Smooth muscle cell (in vitro differentiated cells): Measurements from ENCODE around the gene DDX54. TPM values are rescaled to one million over a fixed set of nuclear protein-coding genes. Genes with fewer than 3 reads are reported as not detected.

Source experiments
- DNase-seq: peaks from one replicate; lab custom pipeline; 2025; ENCODE audit not compliant: unreplicated experiment; lab: John Stamatoyannopoulos, UW
- H2AFZ ChIP-seq: fragments of 200-600 bp; sonication (generic); 2 replicates; pipeline ENCODE4 v1.6.0; 2016; ENCODE audit warnings: antibody characterized with exemption, low read depth, mild to moderate bottlenecking
- H3F3A ChIP-seq: fragments of 200-600 bp; sonication (generic); 2 replicates; pipeline ENCODE4 v1.6.0; 2017; ENCODE audit warnings: antibody characterized with exemption, low read depth
- H3K27ac ChIP-seq: fragments of 200-600 bp; sonication (generic); 2 replicates; pipeline ENCODE4 v1.5.1; 2016; ENCODE audit warnings: low read depth, mild to moderate bottlenecking
- H3K27me3 ChIP-seq: fragments of 200-600 bp; sonication (generic); 2 replicates; pipeline ENCODE4 v1.6.1; 2016; ENCODE audit warnings: low read depth, mild to moderate bottlenecking
- H3K36me3 ChIP-seq: fragments of 200-600 bp; sonication (generic); 2 replicates; pipeline ENCODE4 v1.5.1; 2016; ENCODE audit warnings: low read depth
- H3K4me1 ChIP-seq: fragments of 200-600 bp; sonication (generic); 2 replicates; pipeline ENCODE4 v1.5.1; 2016; ENCODE audit warnings: low read depth
- H3K4me2 ChIP-seq: fragments of 200-600 bp; sonication (generic); 2 replicates; pipeline ENCODE4 v1.6.0; 2016; ENCODE audit warnings: mild to moderate bottlenecking
- H3K4me3 ChIP-seq: fragments of 200-600 bp; sonication (generic); 2 replicates; pipeline ENCODE4 v1.5.1; 2016; ENCODE audit warnings: mild to moderate bottlenecking
- H3K79me2 ChIP-seq: fragments of 200-600 bp; sonication (generic); 2 replicates; pipeline ENCODE4 v1.6.0; 2016; ENCODE audit warnings: low read depth, mild to moderate bottlenecking
- H3K9ac ChIP-seq: fragments of 200-600 bp; sonication (generic); 2 replicates; pipeline ENCODE4 v1.6.0; 2016; ENCODE audit warnings: low read depth
- H3K9me3 ChIP-seq: fragments of 200-600 bp; sonication (generic); replicated peaks from 2 replicates; pipeline ENCODE4 v1.5.1; 2016; ENCODE audit warnings: low read depth
- H4K20me1 ChIP-seq: fragments of 200-600 bp; sonication (generic); 2 replicates; pipeline ENCODE4 v1.6.0; 2016; ENCODE audit warnings: low read depth
- CTCF ChIP-seq: fragments of 200-600 bp; sonication (generic); IDR thresholded peaks from 2 replicates; pipeline ENCODE4 v1.5.1; 2017; ENCODE audit warnings: borderline replicate concordance, mild to moderate bottlenecking, antibody characterized with exemption; ENCODE audit not compliant: insufficient read depth, poor library complexity, severe bottlenecking
- WGBS: methylation state at CpG from one replicate; pipeline ENCODE4 v1.1.7; 2016; ENCODE audit warnings: low lambda C conversion rate; 5-methylcytosine and 5-hydroxymethylcytosine counted together
- polyA plus RNA-seq: library from polyadenylated mRNA; unstranded; fragments of >200 nt; fragmentation: Nextera tagmentation; extraction: Ambion mirVana; gene quantifications from 2 replicates; pipeline ENCODE4 v1.2.1, GENCODE V29; 2016
- total RNA-seq: library from RNA; depleted of rRNA; stranded (reverse); fragments of >200 nt; gene quantifications from 2 replicates; pipeline ENCODE4 v1.2.3, GENCODE V29; 2014

Gene DDX54
- total and polyA plus RNA-seq, 2 experiments from 2014 or later: 19.3 to 28.3 TPM

GRCh38 chr12:113171543-113171942 is 13.7 kb downstream of the DDX54 start:
- 97% methylated on average over 9 of the region's 9 CpGs for WGBS
- no peak for DNase-seq

GRCh38 chr12:113170926-113171325 is 14.4 kb downstream of the DDX54 start:
- H4K20me1 ChIP-seq: peaks cover 6% of the 10 kb centered on the region
- WGBS: 94% methylated on average over 4 of the region's 4 CpGs
- no peak overlapping the region for H3K4me3 ChIP-seq
- no peaks in the 10 kb centered on the region for H3K4me1 ChIP-seq
- no peak for DNase-seq
- no peak overlapping the region for H2AFZ ChIP-seq
- no peaks in the 10 kb centered on the region for H3F3A ChIP-seq
- peaks cover 5% of the 10 kb centered on the region for H3K36me3 ChIP-seq
- H3K4me2 ChIP-seq: no peak overlapping the region
- H3K79me2 ChIP-seq: no peaks in the 10 kb centered on the region
- H3K27me3 ChIP-seq: no peaks in the 10 kb centered on the region
- H3K9ac ChIP-seq: no peak overlapping the region
- no peak overlapping the region for H3K27ac ChIP-seq
- H3K9me3 ChIP-seq: no peaks in the 10 kb centered on the region
- TF ChIP-seq CTCF: no peak

More at GRCh38 chr12:113171543-113171942, 13.7 kb downstream of the DDX54 start:
- Histone ChIP-seq H3K9me3 (no peaks in the 10 kb centered on the region), H3K27me3 (no peaks in the 10 kb centered on the region), H3K4me1 (no peaks in the 10 kb centered on the region), H3K27ac (no peak overlapping the region), H2AFZ (no peak overlapping the region), H3F3A (no peaks in the 10 kb centered on the region), H3K79me2 (no peaks in the 10 kb centered on the region), H4K20me1 (peaks cover 6% of the 10 kb centered on the region), H3K4me3 (no peak overlapping the region), H3K36me3 (peaks cover 5% of the 10 kb centered on the region), H3K9ac (no peak overlapping the region), H3K4me2 (no peak overlapping the region)
- no peak for TF ChIP-seq CTCF

DNA sequence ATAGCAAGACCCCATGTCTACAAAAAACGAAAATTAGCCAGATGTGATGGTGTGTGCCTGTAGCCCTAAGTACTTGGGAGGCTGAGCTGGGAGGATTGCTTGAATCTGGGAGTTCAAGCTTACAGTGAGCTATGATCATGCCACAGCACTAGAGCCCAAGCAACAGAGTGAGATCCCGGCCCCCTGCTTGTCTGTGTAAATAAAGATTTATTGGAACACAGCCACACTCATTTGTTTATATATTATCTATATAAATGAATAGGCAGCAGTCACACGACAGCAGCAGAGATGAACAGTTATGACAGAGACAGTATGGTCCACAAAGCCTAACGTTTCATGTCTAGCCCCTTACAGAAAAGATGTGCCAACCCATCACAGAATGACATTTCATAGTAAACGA is 14.8 kb downstream of the DDX54 start:
- Histone ChIP-seq H3K4me3 (no peak overlapping the region), H4K20me1 (peaks cover 6% of the 10 kb centered on the region), H3K79me2 (no peaks in the 10 kb centered on the region), H3K4me1 (no peaks in the 10 kb centered on the region), H3K27ac (no peak overlapping the region), H3K9ac (no peak overlapping the region), H3K4me2 (no peak overlapping the region), H2AFZ (no peak overlapping the region), H3F3A (no peaks in the 10 kb centered on the region), H3K9me3 (no peaks in the 10 kb centered on the region), H3K27me3 (no peaks in the 10 kb centered on the region), H3K36me3 (peaks cover 5% of the 10 kb centered on the region)
- WGBS: 92% methylated on average over 5 of the region's 5 CpGs
- no peak for TF ChIP-seq CTCF
- no peak for DNase-seq

- no peak overlapping the region for H2AFZ ChIP-seq
- no peak overlapping the region for H3K9ac ChIP-seq
Measured at GRCh38 chr12:113169697-113170096, 15.6 kb downstream of the DDX54 start.

More at GRCh38 chr12:113169697-113170096, 15.6 kb downstream of the DDX54 start:
- Histone ChIP-seq H3F3A (no peaks in the 10 kb centered on the region), H3K36me3 (peaks cover 5% of the 10 kb centered on the region), H3K4me2 (no peak overlapping the region), H3K27ac (no peak overlapping the region), H4K20me1 (peaks cover 6% of the 10 kb centered on the region), H3K79me2 (no peaks in the 10 kb centered on the region), H3K27me3 (no peaks in the 10 kb centered on the region), H3K9me3 (no peaks in the 10 kb centered on the region), H3K4me1 (no peaks in the 10 kb centered on the region), H3K4me3 (no peak overlapping the region)
- TF ChIP-seq CTCF: no peak
- WGBS: 93% methylated on average over 13 of the region's 13 CpGs
- no peak for DNase-seq
